Right atrium auricular region (tissue), 2 donors: Measurements from ENCODE around the gene ADH6. TPM values are rescaled to one million over a fixed set of nuclear protein-coding genes. Genes with fewer than 3 reads are reported as not detected.
"Not testable (repeated sequence)": the region's sequence is repeated elsewhere in the genome, so short reads cannot be mapped to it uniquely, and the experiment has no call there.

Source experiments
- DNase-seq: peaks from one replicate; pipeline ENCODE4 v3.0.0-alpha.2; 2019; ENCODE audit warnings: low spot score
- H3K27ac ChIP-seq, 2 donors: fragments of 200-600 bp; sonication (generic); 1 replicate in 1 of 2; 2 replicates in 1 of 2; pipeline ENCODE4 v1.5.1; 2016 to 2019
- H3K27me3 ChIP-seq, 2 donors: fragments of 200-600 bp; sonication (generic); one replicate each; pipeline versions ENCODE4 v1.5.1 to v1.6.0; 2017 to 2019
- H3K36me3 ChIP-seq: fragments of 200-600 bp; sonication (generic); one replicate; pipeline ENCODE4 v1.5.1; 2016
- H3K4me1 ChIP-seq, 2 donors: fragments of 200-600 bp; sonication (generic); one replicate each; pipeline versions ENCODE4 v1.5.1 to v1.6.0; 2017 to 2019
- H3K4me3 ChIP-seq, 2 donors: fragments of 200-600 bp; sonication (generic); 1 replicate in 1 of 2; 2 replicates in 1 of 2; pipeline ENCODE4 v1.5.1; 2017 to 2019; ENCODE audit warnings: mild to moderate bottlenecking in 1 of 2, moderate library complexity in 1 of 2
- H3K9me3 ChIP-seq, 2 donors: fragments of 200-600 bp; sonication (generic); one replicate each; pipeline ENCODE4 v1.5.1; 2019
- CTCF ChIP-seq, 2 donors: fragments of 200-600 bp; sonication (generic); IDR thresholded peaks; one replicate each; pipeline ENCODE4 v1.5.1; 2019; ENCODE audit warnings: antibody characterized with exemption in 2 of 2
- total RNA-seq, 2 donors: library from RNA; depleted of rRNA; stranded (reverse); fragments of >200 nt; gene quantifications; one replicate each; pipeline ENCODE4 v1.1.0, GENCODE V29; 2016

ADH6 gene
- total RNA-seq, 2 donors from 2014 or later: 3.6 TPM; not detected in 1

- not testable (repeated sequence) for H3K36me3 ChIP-seq, H3K4me3 ChIP-seq, H3K27ac ChIP-seq, H3K27me3 ChIP-seq, DNase-seq, H3K4me1 ChIP-seq
- H3K9me3 ChIP-seq: peaks cover 0 to 30% of the 10 kb centered on the region in 2 donors
Measured at GRCh38 chr4:99227646-99228045, 8.6 kb upstream of the ADH6 start.

GRCh38 chr4:99221980-99222379 is 2.9 kb upstream of the ADH6 start:
- Histone ChIP-seq H3K4me3 (no peak overlapping the region), H3K27ac (no peak overlapping the region)

GRCh38 chr4:99219479-99219878 is 433 bp upstream of the ADH6 start:
- no peak overlapping the region for H3K4me3 ChIP-seq
- H3K4me1 ChIP-seq: no peaks in the 10 kb centered on the region
- no peaks in the 10 kb centered on the region for H3K9me3 ChIP-seq
- no peak for TF ChIP-seq CTCF (IDR thresholded peaks at IDR 0.05)
- H3K27ac ChIP-seq: no peak overlapping the region
- H3K27me3 ChIP-seq: no peaks in the 10 kb centered on the region
- DNase-seq: no peak
- no peaks in the 10 kb centered on the region for H3K36me3 ChIP-seq

More at GRCh38 chr4:99221980-99222379, 2.9 kb upstream of the ADH6 start:
- TF ChIP-seq CTCF (IDR thresholded peaks at IDR 0.05): no peak
- Histone ChIP-seq H3K9me3 (peaks cover 0 to 5% of the 10 kb centered on the region in 2 donors), H3K36me3 (no peaks in the 10 kb centered on the region), H3K27me3 (no peaks in the 10 kb centered on the region), H3K4me1 (no peaks in the 10 kb centered on the region)
- no peak for DNase-seq

DNA sequence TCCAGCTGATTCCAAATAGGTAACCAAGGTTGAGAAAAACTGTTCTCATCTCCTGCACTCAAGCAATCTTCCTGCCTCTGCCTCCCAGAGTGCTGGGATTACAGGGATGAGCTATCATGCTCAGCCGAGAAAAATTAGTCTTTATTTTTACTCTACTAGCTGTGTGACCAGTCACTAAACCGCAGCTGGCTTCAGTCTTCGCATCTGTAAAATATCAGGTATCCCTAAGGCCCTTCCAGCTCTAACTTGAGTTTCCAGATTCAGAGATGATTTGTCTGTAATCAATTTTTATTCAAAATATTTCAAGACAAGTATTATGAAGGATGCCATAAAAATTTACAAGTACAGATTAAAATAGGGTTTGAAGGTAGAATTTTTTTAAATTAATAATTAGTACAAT is 3.5 kb downstream of the ADH6 start:
- TF ChIP-seq CTCF (IDR thresholded peaks at IDR 0.05): no peak
- Histone ChIP-seq H3K27ac (no peak overlapping the region), H3K4me3 (no peak overlapping the region), H3K27me3 (no peaks in the 10 kb centered on the region), H3K36me3 (no peaks in the 10 kb centered on the region), H3K9me3 (no peaks in the 10 kb centered on the region), H3K4me1 (no peaks in the 10 kb centered on the region)
- no peak for DNase-seq

DNA sequence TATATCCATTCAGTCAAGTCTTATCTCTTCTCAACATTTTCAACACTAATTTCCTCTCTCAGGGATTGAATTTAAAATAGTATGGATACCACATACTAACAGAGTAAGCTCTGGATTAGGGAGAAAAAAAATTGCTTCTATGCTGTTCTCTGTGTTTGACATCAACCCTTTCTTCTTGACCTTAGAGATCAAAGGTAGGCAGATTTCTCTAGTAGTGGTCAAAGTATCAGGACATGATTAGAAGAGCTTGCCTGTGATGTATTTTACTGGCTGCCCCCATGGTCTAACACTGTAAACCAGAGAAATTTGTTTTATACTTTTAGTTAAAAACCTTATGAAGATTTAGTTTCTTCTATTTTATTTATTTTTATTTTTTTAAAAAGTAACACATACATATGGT is 8.3 kb downstream of the ADH6 start:
- H3K9me3 ChIP-seq: no peaks in the 10 kb centered on the region
- H3K4me1 ChIP-seq: no peaks in the 10 kb centered on the region
- H3K4me3 ChIP-seq: no peak overlapping the region
- no peak for DNase-seq
- H3K27me3 ChIP-seq: no peaks in the 10 kb centered on the region
- no peak overlapping the region for H3K27ac ChIP-seq
- TF ChIP-seq CTCF (IDR thresholded peaks at IDR 0.05): no peak
- no peaks in the 10 kb centered on the region for H3K36me3 ChIP-seq

GRCh38 chr4:99209671-99210070 is 9.4 kb downstream of the ADH6 start:
- Histone ChIP-seq H3K27me3 (no peaks in the 10 kb centered on the region), H3K4me3 (no peak overlapping the region), H3K9me3 (no peaks in the 10 kb centered on the region), H3K36me3 (no peaks in the 10 kb centered on the region), H3K27ac (no peak overlapping the region), H3K4me1 (no peaks in the 10 kb centered on the region)
- TF ChIP-seq CTCF (IDR thresholded peaks at IDR 0.05): no peak
- no peak for DNase-seq
